Neutrophil (primary cell): ENCODE data around the gene GSTK1.

Source experiments
- H3K27ac ChIP-seq: fragments of 200-600 bp; sonication (generic); 2 replicates; pipeline ENCODE4 v1.5.1; 2016; ENCODE audit warnings: mild to moderate bottlenecking, moderate library complexity
- H3K27me3 ChIP-seq: fragments of 200-600 bp; sonication (generic); 2 replicates; pipeline ENCODE4 v1.6.0; 2016; ENCODE audit warnings: mild to moderate bottlenecking
- H3K36me3 ChIP-seq: fragments of 200-600 bp; sonication (generic); 2 replicates; pipeline ENCODE4 v1.5.1; 2017
- H3K4me1 ChIP-seq, 2 experiments: fragments of 200-600 bp in 1 of 2; sonication (generic) in 1 of 2; 1 replicate in 1 of 2; 2 replicates in 1 of 2; pipeline versions ENCODE4 v1.5.1 to v1.6.1; 2013 to 2016; ENCODE audit warnings: low read depth in 1 of 2, low read length in 1 of 2, mild to moderate bottlenecking in 1 of 2, moderate library complexity in 1 of 2; ENCODE audit not compliant: control insufficient read depth in 1 of 2, insufficient read depth in 1 of 2
- H3K4me3 ChIP-seq, 2 experiments: fragments of 200-600 bp in 1 of 2; sonication (generic) in 1 of 2; 1 replicate in 1 of 2; 2 replicates in 1 of 2; pipeline ENCODE4 v1.5.1; 2013 to 2016; ENCODE audit warnings: low read depth in 1 of 2, low read length in 1 of 2, mild to moderate bottlenecking in 1 of 2, moderate library complexity in 1 of 2
- H3K9me3 ChIP-seq: fragments of 200-600 bp; sonication (generic); 2 replicates; pipeline ENCODE4 v1.5.1; 2016
- TF ChIP-seq, protein P1 (sequence below): fragments of 200-600 bp; sonication (generic); IDR thresholded peaks from 2 replicates; pipeline ENCODE4 v1.5.1; 2016; ENCODE audit warnings: antibody characterized with exemption

GSTK1 gene

DNA sequence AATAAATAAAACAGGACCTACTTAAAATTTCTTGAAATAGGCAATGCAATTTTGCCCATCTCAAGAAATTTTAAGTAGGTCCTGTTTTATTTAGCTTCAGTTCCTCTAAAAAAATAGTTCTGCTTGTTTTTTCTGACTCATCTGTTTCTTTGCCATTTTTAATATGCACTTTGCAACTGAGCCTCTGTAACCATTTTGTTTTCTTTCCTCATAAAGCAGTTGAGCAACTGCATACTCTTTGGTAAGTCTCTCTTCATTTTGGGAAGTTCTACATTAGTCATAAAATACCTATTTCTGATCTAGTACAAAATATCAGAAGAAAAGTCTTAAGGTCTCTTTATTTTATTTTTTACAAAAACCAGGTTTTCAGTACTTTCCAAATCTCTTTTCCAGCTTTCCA is 23.4 kb upstream of the GSTK1 start:
- TF ChIP-seq, protein P1, sequence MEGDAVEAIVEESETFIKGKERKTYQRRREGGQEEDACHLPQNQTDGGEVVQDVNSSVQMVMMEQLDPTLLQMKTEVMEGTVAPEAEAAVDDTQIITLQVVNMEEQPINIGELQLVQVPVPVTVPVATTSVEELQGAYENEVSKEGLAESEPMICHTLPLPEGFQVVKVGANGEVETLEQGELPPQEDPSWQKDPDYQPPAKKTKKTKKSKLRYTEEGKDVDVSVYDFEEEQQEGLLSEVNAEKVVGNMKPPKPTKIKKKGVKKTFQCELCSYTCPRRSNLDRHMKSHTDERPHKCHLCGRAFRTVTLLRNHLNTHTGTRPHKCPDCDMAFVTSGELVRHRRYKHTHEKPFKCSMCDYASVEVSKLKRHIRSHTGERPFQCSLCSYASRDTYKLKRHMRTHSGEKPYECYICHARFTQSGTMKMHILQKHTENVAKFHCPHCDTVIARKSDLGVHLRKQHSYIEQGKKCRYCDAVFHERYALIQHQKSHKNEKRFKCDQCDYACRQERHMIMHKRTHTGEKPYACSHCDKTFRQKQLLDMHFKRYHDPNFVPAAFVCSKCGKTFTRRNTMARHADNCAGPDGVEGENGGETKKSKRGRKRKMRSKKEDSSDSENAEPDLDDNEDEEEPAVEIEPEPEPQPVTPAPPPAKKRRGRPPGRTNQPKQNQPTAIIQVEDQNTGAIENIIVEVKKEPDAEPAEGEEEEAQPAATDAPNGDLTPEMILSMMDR: no peak
- H3K27ac ChIP-seq: peak overlapping the region; percentile 85
- H3K4me3 ChIP-seq: peak overlapping the region; percentile 46 to 48

DNA sequence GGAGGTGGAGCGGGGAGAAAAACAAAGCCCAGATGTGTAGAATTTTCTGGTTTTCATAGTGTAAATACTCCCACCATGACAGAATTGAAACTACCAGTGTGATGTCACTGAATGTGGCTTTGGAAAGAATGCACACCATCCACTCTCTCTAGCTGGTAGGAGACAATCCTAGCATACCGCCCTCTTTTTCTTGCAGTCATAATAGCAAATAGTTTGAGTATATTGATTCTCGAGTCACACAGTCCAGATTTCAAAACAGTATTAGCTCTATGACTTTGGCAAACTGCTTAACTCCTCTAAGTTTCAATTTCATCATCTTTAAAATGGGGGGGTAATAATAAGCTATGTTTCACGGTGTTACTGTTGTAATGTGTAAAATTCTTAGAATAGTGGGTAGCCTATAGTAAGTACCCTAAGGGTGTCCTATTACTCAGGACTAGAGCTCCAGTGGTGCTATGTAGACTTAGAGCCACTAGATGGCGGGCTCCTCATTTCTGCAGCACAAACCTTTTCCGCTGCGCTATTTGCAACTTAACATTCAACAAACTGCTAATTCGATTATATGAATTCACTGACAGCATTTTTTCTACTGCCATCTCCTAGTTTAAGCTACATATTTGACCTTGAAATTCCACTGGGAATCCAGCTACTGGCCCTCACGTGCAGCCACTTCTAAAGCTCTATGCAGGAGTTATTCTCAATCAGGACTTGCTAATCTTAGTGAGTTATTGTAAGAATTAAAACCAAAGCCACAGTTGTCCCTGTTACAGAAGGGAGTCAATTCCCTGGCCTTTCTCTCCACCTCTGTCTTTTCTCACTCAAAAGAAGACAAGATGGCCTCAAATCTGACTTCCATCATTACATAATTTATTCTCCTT is 22.7 kb upstream of the GSTK1 start:
- peak overlapping the region; percentile 38 to 48 for H3K4me3 ChIP-seq
- H3K27ac ChIP-seq: peak overlapping the region; percentile 85
- TF ChIP-seq, protein P1: peak; percentile 91
- peaks cover 52 to 55% of the 10 kb centered on the region in 2 experiments for H3K4me1 ChIP-seq
- H3K27me3 ChIP-seq: no peaks in the 10 kb centered on the region
- H3K36me3 ChIP-seq: no peaks in the 10 kb centered on the region
- no peaks in the 10 kb centered on the region for H3K9me3 ChIP-seq

More for the DNA sequence above, 23.4 kb upstream of the GSTK1 start:
- H3K36me3 ChIP-seq: no peaks in the 10 kb centered on the region
- peaks cover 45 to 49% of the 10 kb centered on the region in 2 experiments for H3K4me1 ChIP-seq
- no peaks in the 10 kb centered on the region for H3K27me3 ChIP-seq
- no peaks in the 10 kb centered on the region for H3K9me3 ChIP-seq

DNA sequence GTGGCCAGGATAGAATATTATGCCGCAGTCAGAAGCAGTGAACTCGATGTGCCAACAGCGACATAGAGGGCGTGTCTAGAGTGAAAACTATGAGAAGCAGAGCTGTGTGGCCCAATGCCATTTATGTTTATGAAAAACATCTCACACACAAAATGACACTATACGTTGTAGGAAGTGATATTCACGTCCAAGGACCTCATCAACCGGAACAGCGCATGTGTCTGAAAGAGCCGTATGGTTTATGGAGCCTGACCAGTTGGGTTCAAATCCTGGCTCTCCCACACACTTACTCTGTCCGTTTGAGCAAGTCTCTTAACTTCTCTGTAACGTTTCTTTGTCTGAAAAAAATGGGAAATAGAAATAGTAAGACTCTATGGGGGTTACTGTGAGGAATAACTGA is 20.9 kb upstream of the GSTK1 start:
- H3K4me3 ChIP-seq: no peak overlapping the region
- no peaks in the 10 kb centered on the region for H3K36me3 ChIP-seq
- TF ChIP-seq, protein P1: no peak
- H3K27ac ChIP-seq: no peak overlapping the region
- no peaks in the 10 kb centered on the region for H3K27me3 ChIP-seq
- no peaks in the 10 kb centered on the region for H3K9me3 ChIP-seq
- H3K4me1 ChIP-seq: peaks cover 57 to 59% of the 10 kb centered on the region in 2 experiments

DNA sequence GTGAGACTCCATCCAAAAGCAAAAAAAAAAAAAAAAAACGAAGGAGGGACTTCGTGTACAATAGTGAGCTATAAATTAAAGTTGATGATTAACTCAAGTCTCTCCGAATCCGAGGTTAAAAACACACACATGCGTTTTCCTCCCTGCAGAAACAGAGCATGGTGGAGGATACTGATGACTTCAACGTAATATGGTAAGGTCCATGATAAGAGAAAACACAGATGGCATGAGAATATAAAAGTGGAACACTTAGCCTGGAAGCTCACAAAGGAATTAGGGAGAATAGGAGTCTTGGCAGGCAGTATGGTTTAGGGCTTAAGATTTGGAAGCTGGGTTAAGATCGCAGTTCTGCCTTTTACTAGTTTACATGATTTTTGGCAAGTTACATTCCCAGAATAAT is 20.1 kb upstream of the GSTK1 start:
- Histone ChIP-seq H3K27ac (no peak overlapping the region), H3K36me3 (no peaks in the 10 kb centered on the region), H3K4me1 (peaks cover 53 to 58% of the 10 kb centered on the region in 2 experiments), H3K27me3 (no peaks in the 10 kb centered on the region), H3K9me3 (no peaks in the 10 kb centered on the region), H3K4me3 (no peak overlapping the region)
- TF ChIP-seq, protein P1: no peak

DNA sequence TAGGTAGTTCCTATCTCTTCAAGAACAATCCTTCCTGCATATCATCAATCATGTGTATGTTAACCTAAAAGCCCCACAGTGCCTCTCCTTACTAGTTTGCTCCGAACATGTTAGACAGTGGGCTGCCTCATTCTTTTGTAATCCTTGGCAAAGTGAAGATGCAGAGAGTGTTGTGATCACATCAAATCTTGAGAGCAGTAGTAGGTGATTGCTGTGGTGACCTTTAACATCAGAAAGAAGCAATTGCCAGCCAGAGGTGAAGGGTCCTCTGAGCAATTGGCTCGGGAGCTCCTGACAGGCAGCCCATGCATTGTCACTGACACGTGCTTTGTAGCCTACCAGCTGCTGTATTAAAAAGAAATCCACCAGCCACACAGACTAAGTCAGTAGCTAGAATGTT is 19.6 kb upstream of the GSTK1 start:
- no peak overlapping the region for H3K27ac ChIP-seq
- no peaks in the 10 kb centered on the region for H3K9me3 ChIP-seq
- no peak overlapping the region for H3K4me3 ChIP-seq
- H3K36me3 ChIP-seq: no peaks in the 10 kb centered on the region
- H3K4me1 ChIP-seq: peaks cover 53 to 58% of the 10 kb centered on the region in 2 experiments
- TF ChIP-seq, protein P1: no peak
- H3K27me3 ChIP-seq: no peaks in the 10 kb centered on the region
